HG03469 (cell line): ENCODE data around the gene GNRH2.
"Not testable (repeated sequence)": the region's sequence is repeated elsewhere in the genome, so short reads cannot be mapped to it uniquely, and the experiment has no call there.

ENCODE experiments used
- ATAC-seq: cut with Tn5 transposase; IDR thresholded peaks from one replicate; pipeline ENCODE4 v1.9.1; 2021; ENCODE audit warnings: mild to moderate bottlenecking, moderate library complexity, moderate number of reproducible peaks; ENCODE audit not compliant: unreplicated experiment

GNRH2 gene

GRCh38 chr20:3072530-3073250 lies 29.3 kb downstream of the GNRH2 start:
- no peak for ATAC-seq

GRCh38 chr20:3073251-3073643 lies 29.8 kb downstream of the GNRH2 start:
- not testable (repeated sequence) for ATAC-seq

- ATAC-seq = no peak
These were observed 31.4 kb downstream of the GNRH2 start for GRCh38 chr20:3074812-3075211.

GRCh38 chr20:3075315-3075714 lies 31.9 kb downstream of the GNRH2 start:
- ATAC-seq = not testable (repeated sequence)

GRCh38 chr20:3077618-3078134 lies 34.3 kb downstream of the GNRH2 start:
- ATAC-seq = no peak

- no peak for ATAC-seq
These were observed 37.5 kb downstream of the GNRH2 start for GRCh38 chr20:3080939-3081388.

- ATAC-seq = no peak
These were observed 38.2 kb downstream of the GNRH2 start for GRCh38 chr20:3081641-3082040.

GRCh38 chr20:3082306-3082951 lies 39.0 kb downstream of the GNRH2 start:
- ATAC-seq = no peak

- no peak for ATAC-seq
These were observed 39.8 kb downstream of the GNRH2 start for GRCh38 chr20:3082955-3083952.

- no peak for ATAC-seq
These were observed 41.0 kb downstream of the GNRH2 start, which contains the start of gene AVP for GRCh38 chr20:3084283-3084985. Gene AVP (minus strand): TSS chr20:3084724. CDS start chr20:3084674, 50 bp downstream.

- no peak for ATAC-seq
These were observed 41.6 kb downstream of the GNRH2 start for GRCh38 chr20:3084986-3085360.

GRCh38 chr20:3085571-3086072 lies 42.2 kb downstream of the GNRH2 start:
- no peak for ATAC-seq

GRCh38 chr20:3088031-3088430 lies 44.6 kb downstream of the GNRH2 start:
- no peak for ATAC-seq

GRCh38 chr20:3090565-3090964 lies 47.1 kb downstream of the GNRH2 start:
- ATAC-seq = no peak

- no peak for ATAC-seq
These were observed 49.4 kb downstream of the GNRH2 start for GRCh38 chr20:3092611-3093379.

GRCh38 chr20:3093861-3094361 lies 50.5 kb downstream of the GNRH2 start:
- no peak for ATAC-seq

GRCh38 chr20:3094848-3095629 lies 51.6 kb downstream of the GNRH2 start:
- ATAC-seq = no peak
